Hepatocyte (in vitro differentiated cells): ENCODE measurements around the gene HIVEP2.

ENCODE experiments used
- EZH2 ChIP-seq: fragments of 200-600 bp; sonication (generic); IDR thresholded peaks from 2 replicates; pipeline ENCODE4 v1.6.1; 2016; ENCODE audit warnings: antibody characterized with exemption, mild to moderate bottlenecking, borderline replicate concordance
- TF ChIP-seq, protein P1 (sequence below): fragments of 200-600 bp; sonication (generic); IDR thresholded peaks from 2 replicates; pipeline ENCODE4 v1.5.1; 2016; ENCODE audit warnings: antibody characterized with exemption, mild to moderate bottlenecking; ENCODE audit not compliant: poor library complexity

DNA sequence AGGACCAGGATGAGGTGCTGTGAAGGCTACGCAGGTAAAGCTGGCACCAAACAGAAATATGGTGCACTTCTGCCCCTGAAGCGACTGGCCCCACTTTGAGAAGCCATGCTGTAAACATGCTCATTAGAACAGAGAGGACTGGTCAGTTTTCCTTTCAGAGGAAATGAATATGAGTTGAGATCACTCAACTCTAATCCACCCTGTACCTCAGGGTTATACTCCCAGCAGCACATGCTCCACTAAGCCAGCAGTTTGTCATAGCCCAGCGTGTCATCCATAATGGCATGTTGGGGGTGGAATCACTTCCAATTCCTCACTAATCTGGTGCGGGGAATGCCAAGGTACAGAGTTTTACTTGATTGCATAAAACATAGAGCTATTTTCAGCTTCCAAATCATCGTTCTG is 98.1 kb downstream of the HIVEP2 start:
- TF ChIP-seq, protein P1, sequence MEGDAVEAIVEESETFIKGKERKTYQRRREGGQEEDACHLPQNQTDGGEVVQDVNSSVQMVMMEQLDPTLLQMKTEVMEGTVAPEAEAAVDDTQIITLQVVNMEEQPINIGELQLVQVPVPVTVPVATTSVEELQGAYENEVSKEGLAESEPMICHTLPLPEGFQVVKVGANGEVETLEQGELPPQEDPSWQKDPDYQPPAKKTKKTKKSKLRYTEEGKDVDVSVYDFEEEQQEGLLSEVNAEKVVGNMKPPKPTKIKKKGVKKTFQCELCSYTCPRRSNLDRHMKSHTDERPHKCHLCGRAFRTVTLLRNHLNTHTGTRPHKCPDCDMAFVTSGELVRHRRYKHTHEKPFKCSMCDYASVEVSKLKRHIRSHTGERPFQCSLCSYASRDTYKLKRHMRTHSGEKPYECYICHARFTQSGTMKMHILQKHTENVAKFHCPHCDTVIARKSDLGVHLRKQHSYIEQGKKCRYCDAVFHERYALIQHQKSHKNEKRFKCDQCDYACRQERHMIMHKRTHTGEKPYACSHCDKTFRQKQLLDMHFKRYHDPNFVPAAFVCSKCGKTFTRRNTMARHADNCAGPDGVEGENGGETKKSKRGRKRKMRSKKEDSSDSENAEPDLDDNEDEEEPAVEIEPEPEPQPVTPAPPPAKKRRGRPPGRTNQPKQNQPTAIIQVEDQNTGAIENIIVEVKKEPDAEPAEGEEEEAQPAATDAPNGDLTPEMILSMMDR = no peak
- no peak for TF ChIP-seq EZH2
